NCI-H1930 (cell line): Measurements from ENCODE around the gene CFLAR.
"Not testable (repeated sequence)": the region's sequence is repeated elsewhere in the genome, so short reads cannot be mapped to it uniquely, and the experiment has no call there.

Experiments used
- DNase-seq, 2 experiments: peaks; one replicate each; lab custom pipeline; 2025; lab: John Stamatoyannopoulos, UW

The CFLAR gene

DNA sequence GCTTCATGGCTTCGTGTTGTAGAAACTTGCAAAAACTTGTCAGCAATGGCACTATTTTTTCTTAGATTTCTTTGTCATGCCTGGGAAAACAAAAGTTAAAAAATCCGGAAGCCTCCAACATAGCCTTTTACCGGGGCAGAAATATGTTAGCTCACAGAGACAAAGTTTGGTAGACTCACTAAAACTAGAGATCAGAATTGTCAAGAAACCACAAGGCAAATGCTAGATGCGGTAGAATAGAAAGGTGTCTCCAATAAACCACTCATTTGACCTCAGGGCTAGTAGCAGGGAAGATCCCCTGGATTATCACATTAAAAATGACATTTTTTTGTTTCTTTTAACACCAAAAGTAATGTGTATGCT, 67.4 kb downstream of the CFLAR start:
- no peak for DNase-seq

DNA sequence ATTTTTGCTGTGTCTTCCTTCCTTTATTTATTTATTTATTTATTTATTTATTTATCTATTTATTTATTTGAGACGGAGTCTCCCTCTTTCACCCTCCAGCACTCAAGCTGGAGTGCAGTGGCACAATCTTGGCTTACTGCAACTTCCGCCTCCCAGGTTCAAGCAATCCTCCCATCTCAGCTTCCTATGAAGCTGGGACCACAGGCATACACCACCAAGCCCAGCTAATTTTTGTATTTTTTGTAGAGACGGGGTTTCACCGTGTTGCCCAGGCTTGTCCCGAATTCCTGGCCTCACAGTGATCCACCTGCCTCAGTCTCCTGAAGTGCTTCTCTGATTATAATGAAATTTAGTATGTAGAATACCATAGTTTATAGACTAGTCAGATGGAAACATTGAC, 67.9 kb downstream of the CFLAR start:
- DNase-seq = not testable (repeated sequence)

DNA sequence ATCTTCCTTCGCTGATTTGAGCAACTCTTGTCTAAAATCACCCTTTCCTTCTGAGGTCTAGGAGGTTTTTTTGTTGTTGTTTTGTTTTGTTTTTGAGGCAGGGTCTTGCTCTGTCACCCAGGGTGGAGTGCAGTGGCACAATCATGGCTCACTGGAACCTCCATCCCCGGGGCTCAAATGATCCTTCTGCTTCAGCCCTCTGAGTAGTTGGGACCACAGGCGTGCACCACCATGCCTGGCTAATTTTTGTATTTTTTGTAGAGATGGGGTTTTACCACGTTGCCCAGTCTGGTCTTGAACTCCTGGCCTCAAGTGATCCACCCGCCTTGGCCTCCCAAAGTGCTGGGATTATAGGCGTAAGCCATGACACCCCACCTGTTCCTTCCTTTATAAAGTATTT, 68.3 kb downstream of the CFLAR start:
- not testable (repeated sequence) for DNase-seq

DNA sequence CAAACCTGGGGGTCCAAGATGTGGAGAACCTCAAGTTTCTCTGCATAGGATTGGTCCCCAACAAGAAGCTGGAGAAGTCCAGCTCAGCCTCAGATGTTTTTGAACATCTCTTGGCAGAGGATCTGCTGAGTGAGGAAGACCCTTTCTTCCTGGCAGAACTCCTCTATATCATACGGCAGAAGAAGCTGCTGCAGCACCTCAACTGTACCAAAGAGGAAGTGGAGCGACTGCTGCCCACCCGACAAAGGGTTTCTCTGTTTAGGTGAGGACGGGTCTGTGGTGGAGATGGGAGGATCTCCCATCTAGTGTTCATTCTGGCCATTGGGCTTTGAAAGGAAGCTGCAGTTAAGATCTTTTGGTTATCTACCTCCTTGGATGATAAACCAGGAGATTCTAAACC, 69.9 kb downstream of the CFLAR start:
- no peak for DNase-seq

DNA sequence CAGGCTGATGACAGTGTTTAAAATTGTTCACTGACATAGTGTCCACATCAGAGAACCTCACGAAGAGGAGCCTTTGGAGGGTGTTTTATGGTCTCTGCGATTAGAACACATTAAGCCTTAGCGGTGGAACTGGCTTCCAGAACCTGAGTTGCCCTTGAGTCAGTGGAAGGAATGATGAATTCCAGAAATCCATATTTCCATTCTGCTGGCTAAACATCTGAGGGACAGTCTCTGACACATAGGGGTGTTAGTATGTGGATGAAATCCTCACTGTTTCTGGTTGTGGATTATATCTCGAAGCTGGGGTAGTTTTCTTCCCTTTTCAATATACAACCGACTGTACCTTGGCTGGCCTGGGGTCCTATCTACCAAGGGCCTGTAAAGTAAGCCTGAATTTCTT, 71.0 kb downstream of the CFLAR start:
- no peak for DNase-seq

DNA sequence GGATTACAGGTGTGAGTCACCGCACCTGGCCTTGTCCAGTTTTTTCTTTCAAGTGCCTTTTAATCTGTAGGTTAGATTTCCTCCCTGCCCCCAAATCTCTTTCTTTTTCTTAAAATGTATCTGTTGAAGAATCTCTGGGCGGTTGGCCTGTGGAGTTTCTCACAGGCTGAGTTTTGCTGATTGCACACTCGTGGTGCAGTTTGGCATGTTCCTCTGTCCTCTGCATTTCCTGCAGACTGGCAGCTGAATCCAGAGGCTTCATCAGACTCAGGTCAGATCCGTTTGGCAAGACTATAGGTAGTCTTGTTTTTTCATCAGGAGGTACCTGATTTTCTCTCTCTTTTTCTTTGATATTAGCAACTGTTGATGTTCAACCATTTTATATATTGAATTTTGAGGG, 72.5 kb downstream of the CFLAR start:
- DNase-seq = no peak

DNA sequence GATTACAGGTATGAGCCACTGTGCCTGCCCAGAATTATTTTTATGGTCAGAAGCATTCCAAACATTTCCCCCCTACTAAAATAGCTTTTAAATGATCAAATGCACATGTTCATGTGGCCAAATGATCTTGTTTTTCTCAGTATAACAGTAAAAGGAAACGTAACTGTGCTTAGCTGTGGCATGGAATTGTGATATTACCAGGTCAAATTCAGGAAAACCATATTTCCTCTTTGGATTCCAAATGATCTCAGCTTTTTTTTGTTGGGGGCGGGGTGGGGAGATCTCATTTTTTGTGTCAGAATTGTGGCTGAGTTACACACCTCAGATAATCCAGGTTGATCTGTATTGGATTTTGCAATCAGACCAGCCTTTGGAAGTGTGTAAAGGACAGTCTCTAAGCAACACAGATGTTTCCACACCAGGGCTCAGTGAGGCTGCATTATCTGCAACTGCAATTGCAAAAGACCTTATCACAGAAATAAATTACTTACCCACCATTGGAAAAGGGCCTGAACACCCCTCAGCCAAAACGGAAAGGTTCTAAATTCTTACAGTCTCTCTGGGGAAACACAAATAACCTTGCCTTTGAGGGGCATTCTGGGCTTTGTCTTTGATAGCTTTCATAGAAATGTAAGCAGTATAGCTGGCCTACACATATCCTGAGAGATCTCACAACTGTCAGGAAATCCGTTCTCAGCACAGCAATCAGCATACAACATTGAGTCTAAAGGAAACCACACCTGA, 75.3 kb downstream of the CFLAR start:
- no peak for DNase-seq

DNA sequence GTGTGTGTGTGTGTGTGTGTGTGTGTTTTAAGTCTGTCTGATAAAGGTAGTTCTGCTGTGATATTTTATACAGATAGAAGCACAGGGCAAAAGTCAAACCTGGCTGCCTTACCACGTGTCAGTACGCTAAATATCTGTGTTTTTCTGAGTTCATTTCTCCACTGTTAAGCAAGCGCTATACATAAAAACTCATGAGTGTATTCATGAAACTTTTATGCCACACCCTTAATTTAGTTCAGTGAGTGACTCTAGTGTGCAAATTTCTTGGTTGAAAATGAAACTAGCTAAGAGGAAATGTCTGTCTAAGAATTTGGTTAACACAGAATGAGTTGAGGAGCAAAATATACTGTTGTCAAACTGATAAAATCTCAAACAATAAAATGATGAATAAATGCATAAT, 78.1 kb downstream of the CFLAR start:
- DNase-seq = no peak

DNA sequence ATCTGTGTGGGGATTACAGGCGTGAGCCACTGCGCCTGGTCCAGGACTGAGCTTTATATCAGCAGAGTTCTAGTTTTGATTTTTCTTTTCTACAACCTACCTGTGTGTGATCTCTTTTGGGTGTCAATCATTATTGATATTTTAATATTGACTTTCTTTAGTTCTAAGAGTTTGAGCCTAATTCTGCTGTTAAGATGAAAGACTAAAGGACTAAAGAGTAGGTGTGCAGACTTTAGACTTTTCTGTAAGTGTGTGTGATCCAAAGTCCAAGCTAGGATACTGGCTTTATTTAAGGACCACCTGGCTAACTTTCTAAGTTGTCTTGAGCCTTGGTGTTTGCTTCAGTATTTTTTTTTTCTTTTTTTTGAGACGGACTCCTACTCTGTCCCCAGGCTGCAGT, 79.4 kb downstream of the CFLAR start:
- DNase-seq = no peak

DNA sequence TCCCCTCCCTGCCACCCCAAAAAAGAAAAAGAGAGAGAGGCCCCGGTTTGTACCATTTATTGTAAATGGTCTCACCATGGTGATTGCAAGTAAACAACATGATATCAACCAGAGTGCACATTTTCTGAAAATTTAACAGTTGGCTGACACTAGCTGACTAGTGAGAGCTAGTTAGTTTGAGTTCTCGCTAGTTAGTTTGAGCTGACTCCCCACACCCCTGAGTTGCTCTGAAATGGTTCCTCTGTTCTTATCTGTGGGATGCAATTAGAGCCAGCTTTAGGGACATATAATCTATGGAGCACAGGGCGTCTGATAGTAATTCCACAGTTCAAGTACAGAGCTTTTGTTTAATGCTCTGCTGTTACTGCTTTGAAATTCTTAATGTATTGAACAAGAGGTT, 80.0 kb downstream of the CFLAR start:
- no peak for DNase-seq

DNA sequence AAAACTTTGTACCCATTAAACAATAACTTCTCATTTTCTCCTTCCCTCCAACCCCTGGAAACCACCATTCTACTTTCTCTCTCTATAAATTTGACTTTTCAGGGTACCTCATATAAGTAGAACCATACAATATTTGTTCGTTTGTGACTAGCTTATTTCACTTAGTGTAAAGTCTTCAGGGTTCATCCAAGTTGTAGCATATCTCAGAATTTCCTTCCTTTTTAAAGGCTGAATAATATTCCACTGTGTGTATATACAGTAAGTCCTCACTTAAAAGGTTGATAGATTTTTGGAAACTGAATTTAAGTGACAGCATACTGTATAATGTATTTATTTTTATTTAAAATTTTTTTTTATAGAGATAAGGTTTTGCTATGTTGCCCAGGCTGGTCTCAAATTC, 80.8 kb downstream of the CFLAR start:
- DNase-seq = no peak

DNA sequence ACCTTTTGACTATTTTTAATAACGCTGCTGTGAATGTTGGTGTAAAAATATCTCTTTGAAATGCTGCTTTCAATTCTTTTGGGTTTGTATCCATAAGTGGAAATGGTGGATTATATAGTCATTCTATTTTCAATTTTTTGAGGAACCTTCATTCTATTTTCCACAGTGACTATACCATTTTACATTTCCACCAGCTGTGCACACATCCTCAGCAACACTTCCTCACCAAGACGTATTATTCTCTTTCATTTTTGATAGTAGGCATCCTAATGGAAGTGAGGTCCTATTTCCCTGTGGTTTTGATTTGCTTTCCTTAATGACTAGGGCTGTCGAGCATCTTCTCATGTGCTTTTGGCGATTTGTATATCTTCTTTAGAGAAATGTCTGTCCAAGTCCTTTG, 81.8 kb downstream of the CFLAR start:
- DNase-seq = no peak

DNA sequence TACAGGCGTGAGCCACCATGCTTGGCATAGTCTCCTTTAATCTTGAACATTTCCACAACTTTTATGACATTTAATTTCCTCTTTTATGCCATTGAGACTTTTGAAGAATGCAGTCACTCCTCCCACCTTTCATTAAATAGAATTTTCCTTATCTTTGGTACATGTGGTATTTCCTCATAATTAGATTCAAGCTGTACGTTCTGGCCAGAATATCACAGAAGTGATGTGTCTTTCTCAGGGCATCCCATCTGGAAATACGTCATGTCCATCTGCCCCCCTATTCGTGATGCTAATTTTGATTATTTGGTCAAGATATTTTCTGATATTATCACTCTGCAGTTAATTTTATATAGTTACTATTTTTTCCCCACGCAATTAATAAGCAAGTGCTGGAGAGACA, 83.9 kb downstream of the CFLAR start:
- DNase-seq = no peak

DNA sequence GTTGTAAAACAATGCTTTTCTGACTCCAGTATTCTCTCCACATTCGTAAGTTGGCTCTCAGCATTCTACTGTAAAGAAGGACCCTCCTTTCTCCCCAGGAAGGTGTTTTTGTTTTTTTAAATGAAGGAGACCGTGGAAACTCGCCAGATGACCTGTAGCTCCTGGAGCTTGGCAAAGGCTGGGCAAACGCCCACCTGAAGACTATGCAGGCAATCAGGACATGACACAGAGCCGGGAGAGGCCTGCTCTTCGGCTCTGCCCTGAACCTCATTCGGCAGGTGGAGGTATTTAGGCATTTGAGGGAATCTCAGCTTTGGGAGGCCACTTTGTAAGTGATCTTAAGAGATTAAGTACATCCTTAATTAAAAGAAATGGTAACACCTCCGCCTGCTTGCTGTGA, 84.4 kb downstream of the CFLAR start:
- DNase-seq = no peak

DNA sequence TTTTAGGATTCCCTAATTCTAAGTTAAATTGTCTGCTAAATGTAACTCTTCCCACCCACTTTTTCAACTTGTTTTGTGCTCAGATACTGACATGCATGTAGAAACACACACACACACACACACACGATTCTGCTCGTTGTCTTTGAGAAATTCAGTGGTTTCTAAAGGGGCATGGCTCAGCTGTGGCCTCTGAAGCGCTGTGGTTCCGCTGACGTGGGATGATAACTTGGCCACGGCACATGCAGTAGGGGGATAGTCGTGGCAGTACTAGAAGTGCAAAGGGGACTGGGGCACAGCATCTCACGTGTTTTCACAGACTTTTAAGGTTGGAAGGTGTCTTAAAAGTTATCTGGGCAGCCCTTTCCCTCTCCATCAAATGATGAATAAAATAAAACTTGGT, 85.4 kb downstream of the CFLAR start:
- no peak for DNase-seq

DNA sequence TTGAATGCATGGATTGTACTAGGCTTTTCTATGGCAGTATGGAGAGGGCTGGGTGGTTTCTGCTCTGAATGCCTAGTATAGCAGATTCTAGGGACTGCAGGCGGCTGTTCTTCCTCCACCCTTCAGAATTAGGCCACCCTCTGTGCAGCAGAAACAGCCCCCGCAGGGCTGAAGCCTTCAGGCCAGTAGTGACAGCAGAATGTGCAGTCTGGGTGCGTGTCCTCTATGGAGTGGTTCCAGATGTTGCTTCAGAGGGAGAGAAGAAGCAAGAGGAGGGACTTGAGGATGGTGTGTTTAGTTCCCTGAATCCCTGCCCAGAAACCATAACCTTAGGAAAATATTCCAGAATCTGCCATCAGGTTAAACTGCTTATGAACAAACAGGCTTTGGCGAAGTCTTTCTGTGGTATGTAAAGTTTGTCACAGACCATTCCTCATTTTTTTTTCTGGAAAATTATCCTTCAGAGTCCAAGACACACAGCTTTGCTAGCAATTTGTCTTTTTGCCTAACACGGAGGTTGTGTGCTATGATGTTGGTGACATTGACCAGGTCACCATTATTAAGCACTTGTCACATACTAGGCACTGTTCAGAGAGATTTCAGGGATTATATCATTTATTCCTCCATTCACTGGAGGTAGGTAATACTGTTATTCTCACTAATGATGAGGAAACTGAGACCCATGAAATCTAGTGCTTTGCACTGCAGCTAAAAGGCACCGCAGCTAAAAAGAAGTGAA, 88.1 kb downstream of the CFLAR start:
- no peak for DNase-seq

DNA sequence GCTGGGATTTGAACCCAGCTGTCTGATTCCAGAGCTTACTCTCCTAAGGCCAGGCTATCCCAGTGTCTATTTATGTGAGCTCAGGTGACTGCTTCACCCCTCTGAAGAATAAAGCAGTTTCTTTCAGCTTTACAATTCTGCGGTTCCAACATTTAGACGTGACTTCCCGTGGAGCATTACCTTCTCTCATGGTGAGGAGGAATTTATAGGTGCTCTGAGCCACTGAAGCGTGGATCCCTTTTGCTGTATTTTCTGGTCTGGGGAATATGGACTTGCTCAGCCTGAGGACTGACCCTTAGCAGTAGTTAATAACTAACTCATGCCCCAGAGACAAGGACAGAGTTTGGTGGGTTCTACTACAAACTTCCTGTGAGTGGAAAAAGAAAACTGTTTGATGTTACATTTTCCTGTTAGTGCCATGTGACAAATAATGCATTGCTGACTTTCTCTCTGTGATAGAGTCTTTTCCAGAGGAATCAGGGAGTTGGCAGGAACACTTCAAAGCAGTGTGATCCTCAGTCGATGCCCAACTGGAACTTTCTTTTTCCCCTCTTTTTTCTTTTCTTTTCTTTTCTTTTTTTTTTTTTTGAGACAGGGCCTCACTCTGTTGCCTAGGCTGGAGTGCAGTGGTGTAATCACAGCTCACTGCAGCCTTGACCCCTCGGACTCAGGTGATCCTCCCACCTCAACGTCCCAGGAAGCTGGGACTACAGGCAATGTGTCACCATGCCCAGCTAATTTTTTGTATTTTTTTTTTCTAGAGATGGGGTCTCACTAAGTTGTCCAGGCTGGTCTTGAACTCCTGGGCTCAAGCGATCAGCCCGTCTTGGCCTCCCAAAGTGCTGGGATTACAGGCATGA, 88.9 kb downstream of the CFLAR start:
- no peak for DNase-seq

DNA sequence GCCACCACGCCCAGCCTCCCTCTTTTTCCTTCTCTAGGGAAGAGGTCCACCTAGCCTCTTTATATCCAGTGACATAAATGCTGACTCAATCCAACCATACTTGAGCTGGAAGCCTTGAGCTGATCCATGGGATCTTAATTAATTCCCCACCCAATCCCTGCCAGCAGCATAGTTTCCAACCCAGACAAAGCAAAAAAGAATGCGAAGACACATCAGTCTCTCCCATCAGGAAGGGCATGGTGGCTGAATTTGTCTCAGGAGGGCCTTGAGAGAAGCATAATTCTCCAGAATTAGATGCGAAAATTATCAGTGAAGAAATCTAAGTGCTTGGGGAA, 89.5 kb downstream of the CFLAR start:
- DNase-seq = no peak

DNA sequence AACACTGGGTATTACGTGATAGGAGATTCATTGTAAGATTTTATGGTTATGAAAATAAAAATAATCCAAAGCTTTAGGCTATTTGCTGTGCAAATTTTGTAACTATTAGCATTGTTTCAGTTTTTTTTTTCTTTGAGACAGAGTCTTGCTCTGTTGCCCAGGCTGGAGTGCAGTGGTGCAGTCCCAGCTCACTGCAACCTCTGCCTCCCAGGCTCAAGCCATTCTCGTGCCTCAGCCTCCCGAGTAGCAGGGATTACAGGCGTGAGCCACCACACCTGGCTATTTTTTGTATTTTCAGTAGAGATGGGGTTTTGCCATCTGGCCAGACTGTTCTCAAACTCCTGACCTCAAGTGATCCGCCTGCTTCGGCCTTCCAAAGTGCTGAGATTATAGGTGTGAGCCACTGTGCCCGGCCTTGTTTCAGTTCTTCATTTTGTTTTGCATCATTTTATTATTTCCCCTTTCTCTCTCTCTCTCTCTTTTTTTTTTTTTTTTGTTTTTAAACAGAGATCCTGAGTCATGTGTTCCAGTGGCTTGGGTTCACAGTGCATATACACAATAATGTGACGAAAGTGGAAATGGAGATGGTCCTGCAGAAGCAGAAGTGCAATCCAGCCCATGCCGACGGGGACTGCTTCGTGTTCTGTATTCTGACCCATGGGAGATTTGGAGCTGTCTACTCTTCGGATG, 92.7 kb downstream of the CFLAR start:
- DNase-seq = no peak

DNA sequence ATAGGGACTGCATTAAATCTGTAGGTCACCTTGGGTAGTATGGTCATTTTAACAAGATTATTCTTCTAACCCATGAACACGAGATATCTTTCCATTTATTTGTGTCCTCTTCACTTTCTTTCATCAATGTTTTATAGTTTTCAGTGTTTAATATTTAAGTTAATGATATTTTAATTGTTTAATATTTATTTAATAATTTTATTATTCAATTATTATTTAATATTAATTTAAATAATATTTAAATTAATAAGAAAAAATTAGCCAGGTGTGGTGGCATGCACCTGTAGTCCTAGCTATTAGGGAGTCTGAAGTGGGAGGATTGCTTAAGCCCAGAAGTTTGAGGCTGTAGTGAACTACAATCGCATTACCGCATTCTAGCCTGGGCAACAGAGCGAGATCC, 100.0 kb downstream of the CFLAR start:
- DNase-seq = no peak

DNA sequence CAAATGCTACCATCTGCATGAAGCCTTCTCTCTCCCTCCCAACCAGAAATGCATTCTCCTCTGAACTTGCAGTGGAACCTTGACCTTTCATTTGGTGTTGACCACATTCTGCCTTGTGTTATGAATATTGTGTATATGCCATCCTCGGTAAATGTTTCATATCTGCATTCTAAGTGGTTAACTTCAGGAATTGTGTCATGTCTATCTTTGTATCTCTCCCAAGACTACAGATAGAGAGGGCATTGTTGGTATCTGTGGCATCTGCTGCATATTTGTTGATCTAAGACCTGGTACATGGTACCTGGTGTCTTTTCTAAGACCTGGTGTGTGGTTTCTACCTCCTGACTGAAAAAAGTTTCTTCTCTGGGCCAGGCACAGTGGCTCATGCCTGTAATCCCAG, 101.0 kb downstream of the CFLAR start:
- DNase-seq = no peak

DNA sequence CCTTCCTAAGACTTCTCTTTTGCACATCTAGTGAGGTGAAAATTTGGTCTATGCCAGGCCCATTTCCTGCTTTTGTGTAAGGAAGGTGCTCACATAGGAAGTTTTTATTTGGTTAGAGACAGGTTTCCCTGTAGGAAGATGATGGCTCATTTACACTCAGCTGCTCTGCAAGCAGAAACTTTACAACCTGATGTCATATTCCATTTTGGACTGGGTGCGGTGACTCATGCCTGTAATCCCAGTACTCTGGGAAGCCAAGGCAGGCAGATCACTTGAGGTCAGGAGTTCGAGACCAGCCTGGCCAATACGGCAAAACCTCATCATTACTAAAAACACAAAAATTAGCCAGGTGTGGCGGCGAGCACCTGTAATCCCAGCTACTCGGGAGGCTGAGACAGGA, 102.8 kb downstream of the CFLAR start:
- DNase-seq = no peak
